Loucy (cell line): Measurements from ENCODE around the gene MAP2.

ENCODE experiments used
- H2AFZ ChIP-seq: fragments of 200-600 bp; sonication (generic); 2 replicates; pipeline ENCODE4 v1.6.0; 2016; ENCODE audit warnings: antibody characterized with exemption, mild to moderate bottlenecking, low read length, moderate library complexity
- H3F3A ChIP-seq: fragments of 200-600 bp; 2 replicates; pipeline ENCODE4 v1.6.0; 2016; ENCODE audit warnings: antibody characterized with exemption, low read depth, mild to moderate bottlenecking
- H3K27me3 ChIP-seq: fragments of 200-600 bp; sonication (generic); 2 replicates; pipeline ENCODE4 v1.6.1; 2014; ENCODE audit warnings: low read length, mild to moderate bottlenecking; ENCODE audit not compliant: insufficient read depth, poor library complexity, severe bottlenecking
- H3K36me3 ChIP-seq: fragments of 200-600 bp; sonication (generic); 2 replicates; pipeline ENCODE4 v1.6.1; 2016; ENCODE audit warnings: low read length; ENCODE audit not compliant: insufficient read depth
- H3K4me1 ChIP-seq: fragments of 200-600 bp; sonication (generic); 2 replicates; pipeline ENCODE4 v1.5.1; 2014; ENCODE audit warnings: low read length, mild to moderate bottlenecking; ENCODE audit not compliant: insufficient read depth, poor library complexity, severe bottlenecking
- H3K4me2 ChIP-seq: fragments of 200-600 bp; sonication (generic); 2 replicates; pipeline ENCODE4 v1.6.0; 2014; ENCODE audit warnings: antibody characterized with exemption, low read length, low read depth, mild to moderate bottlenecking; ENCODE audit not compliant: poor library complexity, severe bottlenecking
- H3K4me3 ChIP-seq: fragments of 200-600 bp; sonication (generic); 2 replicates; pipeline ENCODE4 v1.5.1; 2014; ENCODE audit warnings: low read length, mild to moderate bottlenecking, mixed read lengths; ENCODE audit not compliant: poor library complexity, severe bottlenecking
- H3K79me2 ChIP-seq: fragments of 200-600 bp; sonication (generic); 2 replicates; pipeline ENCODE4 v1.6.1; 2014; ENCODE audit warnings: low read length; ENCODE audit not compliant: insufficient read depth
- H3K9ac ChIP-seq: fragments of 200-600 bp; sonication (generic); 2 replicates; pipeline ENCODE4 v1.6.0; 2014; ENCODE audit warnings: mild to moderate bottlenecking, low read depth, low read length, moderate library complexity; ENCODE audit not compliant: poor library complexity, severe bottlenecking
- H3K9me2 ChIP-seq: fragments of 200-600 bp; sonication (generic); replicated peaks from 2 replicates; pipeline ENCODE4 v1.6.1; 2016; ENCODE audit warnings: low read depth, low read length, mixed read lengths
- H3K9me3 ChIP-seq: fragments of 200-600 bp; sonication (generic); 2 replicates; pipeline ENCODE4 v1.6.1; 2014; ENCODE audit warnings: mild to moderate bottlenecking, antibody characterized with exemption, low read length, low read depth; ENCODE audit not compliant: insufficient read depth
- H4K20me1 ChIP-seq: fragments of 200-600 bp; sonication (generic); 2 replicates; pipeline ENCODE4 v1.6.0; 2014; ENCODE audit warnings: antibody characterized with exemption, low read length, mild to moderate bottlenecking; ENCODE audit not compliant: insufficient read depth, poor library complexity, severe bottlenecking
- EZH2phosphoT487 ChIP-seq: fragments of 200-600 bp; IDR thresholded peaks from 2 replicates; pipeline ENCODE4 v1.6.1; 2018; ENCODE audit warnings: antibody characterized with exemption, mild to moderate bottlenecking, moderate library complexity, borderline replicate concordance
- TF ChIP-seq, protein P1 (sequence below): fragments of 200-600 bp; sonication (generic); conservative IDR thresholded peaks from 2 replicates; pipeline ENCODE4 v1.5.1; 2014; ENCODE audit warnings: mild to moderate bottlenecking, antibody characterized with exemption, low read length

The MAP2 gene

DNA sequence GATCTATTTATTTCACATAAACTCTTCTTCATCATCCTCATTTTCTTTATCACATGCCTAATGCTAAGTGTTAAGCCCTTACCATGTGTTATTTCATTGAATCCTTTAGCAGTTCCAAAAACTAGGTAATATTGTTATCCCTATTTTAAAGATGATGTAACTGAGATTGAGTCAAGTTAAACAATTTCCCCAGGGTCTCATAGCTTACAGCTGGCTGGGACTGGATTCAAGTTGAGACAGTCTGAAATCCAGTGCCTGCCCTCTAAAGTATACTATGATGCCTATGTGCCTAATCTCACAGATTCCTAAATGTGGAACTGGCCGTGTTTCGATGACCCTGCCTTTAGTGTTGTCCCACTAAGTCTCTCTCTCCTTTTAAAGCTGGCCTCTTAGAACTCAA is 108.5 kb downstream of the MAP2 start:
- Histone ChIP-seq H2AFZ (no peak overlapping the region), H4K20me1 (no peaks in the 10 kb centered on the region), H3K9me3 (no peaks in the 10 kb centered on the region), H3K4me1 (no peaks in the 10 kb centered on the region), H3K9ac (no peak overlapping the region), H3K79me2 (no peaks in the 10 kb centered on the region), H3K4me3 (no peak overlapping the region), H3K36me3 (no peaks in the 10 kb centered on the region), H3F3A (no peaks in the 10 kb centered on the region), H3K27me3 (no peaks in the 10 kb centered on the region), H3K9me2 (no peaks in the 10 kb centered on the region), H3K4me2 (no peak overlapping the region)
- TF ChIP-seq EZH2phosphoT487, result no peak
- TF ChIP-seq, protein P1, sequence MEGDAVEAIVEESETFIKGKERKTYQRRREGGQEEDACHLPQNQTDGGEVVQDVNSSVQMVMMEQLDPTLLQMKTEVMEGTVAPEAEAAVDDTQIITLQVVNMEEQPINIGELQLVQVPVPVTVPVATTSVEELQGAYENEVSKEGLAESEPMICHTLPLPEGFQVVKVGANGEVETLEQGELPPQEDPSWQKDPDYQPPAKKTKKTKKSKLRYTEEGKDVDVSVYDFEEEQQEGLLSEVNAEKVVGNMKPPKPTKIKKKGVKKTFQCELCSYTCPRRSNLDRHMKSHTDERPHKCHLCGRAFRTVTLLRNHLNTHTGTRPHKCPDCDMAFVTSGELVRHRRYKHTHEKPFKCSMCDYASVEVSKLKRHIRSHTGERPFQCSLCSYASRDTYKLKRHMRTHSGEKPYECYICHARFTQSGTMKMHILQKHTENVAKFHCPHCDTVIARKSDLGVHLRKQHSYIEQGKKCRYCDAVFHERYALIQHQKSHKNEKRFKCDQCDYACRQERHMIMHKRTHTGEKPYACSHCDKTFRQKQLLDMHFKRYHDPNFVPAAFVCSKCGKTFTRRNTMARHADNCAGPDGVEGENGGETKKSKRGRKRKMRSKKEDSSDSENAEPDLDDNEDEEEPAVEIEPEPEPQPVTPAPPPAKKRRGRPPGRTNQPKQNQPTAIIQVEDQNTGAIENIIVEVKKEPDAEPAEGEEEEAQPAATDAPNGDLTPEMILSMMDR, result no peak

DNA sequence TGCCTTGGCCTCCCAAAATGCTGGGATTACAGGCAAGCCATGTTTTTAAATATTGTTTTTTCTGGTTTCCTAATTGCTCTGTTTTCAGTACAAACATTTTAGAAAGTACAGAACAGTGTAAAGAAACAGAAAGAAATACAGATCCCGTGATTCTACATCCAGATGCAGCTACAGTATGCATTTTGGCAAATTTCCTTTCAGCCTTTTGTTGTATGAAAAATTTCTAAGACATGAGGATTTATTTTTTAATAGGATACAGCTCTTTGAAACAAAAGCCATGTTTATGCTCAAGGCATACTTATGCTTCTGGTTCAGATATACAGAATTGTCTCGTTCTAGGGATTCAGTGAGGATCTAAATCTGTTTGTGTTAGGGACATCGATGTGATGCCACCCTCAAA is 109.5 kb downstream of the MAP2 start:
- Histone ChIP-seq H3K4me2 (no peak overlapping the region), H3K9ac (no peak overlapping the region), H3K9me2 (no peaks in the 10 kb centered on the region), H4K20me1 (no peaks in the 10 kb centered on the region), H3K27me3 (no peaks in the 10 kb centered on the region), H3K36me3 (no peaks in the 10 kb centered on the region), H3F3A (no peaks in the 10 kb centered on the region), H3K4me3 (no peak overlapping the region), H3K9me3 (no peaks in the 10 kb centered on the region), H2AFZ (no peak overlapping the region), H3K79me2 (no peaks in the 10 kb centered on the region), H3K4me1 (no peaks in the 10 kb centered on the region)
- TF ChIP-seq, protein P1, result no peak
- TF ChIP-seq EZH2phosphoT487, result no peak

DNA sequence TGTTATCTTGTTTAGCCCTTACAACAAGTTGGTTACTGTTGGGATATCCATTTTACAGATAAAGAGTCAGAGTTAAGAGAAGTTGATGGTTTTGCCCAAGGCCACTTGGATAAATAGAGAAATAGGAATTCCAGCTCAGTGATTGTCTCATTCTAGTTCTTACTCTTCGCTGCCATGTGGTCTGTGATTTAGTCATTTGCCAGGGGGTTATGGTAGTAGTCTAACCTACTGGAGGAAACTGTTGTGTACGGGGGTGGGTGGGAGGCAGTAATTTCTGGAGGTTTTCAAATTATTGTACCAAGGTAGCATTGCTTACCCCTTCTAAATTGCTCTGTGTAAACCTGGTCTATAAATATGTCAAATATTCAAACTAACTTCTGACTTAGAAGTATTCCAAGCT is 110.4 kb downstream of the MAP2 start:
- H4K20me1 ChIP-seq, result no peaks in the 10 kb centered on the region
- H3K9me2 ChIP-seq, result no peaks in the 10 kb centered on the region
- H3K36me3 ChIP-seq, result no peaks in the 10 kb centered on the region
- no peaks in the 10 kb centered on the region for H3K79me2 ChIP-seq
- H3K9ac ChIP-seq, result no peak overlapping the region
- H3K27me3 ChIP-seq, result no peaks in the 10 kb centered on the region
- no peak for TF ChIP-seq EZH2phosphoT487
- no peak overlapping the region for H2AFZ ChIP-seq
- H3K4me2 ChIP-seq, result no peak overlapping the region
- no peak overlapping the region for H3K4me3 ChIP-seq
- no peaks in the 10 kb centered on the region for H3F3A ChIP-seq
- H3K4me1 ChIP-seq, result no peaks in the 10 kb centered on the region
- no peaks in the 10 kb centered on the region for H3K9me3 ChIP-seq

DNA sequence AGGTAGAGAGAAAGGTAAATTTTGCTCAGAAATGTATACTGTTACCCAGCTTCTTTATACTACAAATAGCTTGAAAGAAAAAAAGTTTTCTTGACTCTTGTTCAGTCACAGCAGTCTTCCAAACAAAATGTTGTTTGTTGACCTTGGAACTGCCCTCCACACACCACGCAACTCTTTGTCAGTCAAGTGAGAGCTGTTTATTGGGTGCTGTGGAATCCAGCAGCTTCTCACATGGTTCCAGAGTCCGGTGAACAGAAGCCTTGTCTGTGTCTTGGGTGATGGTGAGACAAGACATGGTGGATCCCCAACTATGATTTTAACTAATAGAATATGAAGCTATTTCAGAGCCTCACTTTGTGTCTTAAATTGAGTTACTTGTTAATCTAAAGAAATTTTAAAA is 112.5 kb downstream of the MAP2 start:
- Histone ChIP-seq H3K27me3 (no peaks in the 10 kb centered on the region), H3K9me2 (no peaks in the 10 kb centered on the region), H3K4me1 (no peaks in the 10 kb centered on the region), H3K4me3 (no peak overlapping the region), H3K36me3 (no peaks in the 10 kb centered on the region), H4K20me1 (no peaks in the 10 kb centered on the region), H3F3A (no peaks in the 10 kb centered on the region), H3K79me2 (no peaks in the 10 kb centered on the region), H2AFZ (no peak overlapping the region), H3K9ac (no peak overlapping the region), H3K9me3 (no peaks in the 10 kb centered on the region), H3K4me2 (no peak overlapping the region)
- TF ChIP-seq EZH2phosphoT487, result no peak
